NB4 (cell line): ENCODE data around the gene ALAD.
"Not testable (repeated sequence)": the region's sequence is repeated elsewhere in the genome, so short reads cannot be mapped to it uniquely, and the experiment has no call there.

ENCODE experiments used
- DNase-seq: peaks from one replicate; pipeline ENCODE4 v3.0.0; 2010; ENCODE audit warnings: low read depth
- H3K4me3 ChIP-seq: one replicate; pipeline ENCODE4 v1.5.1; 2011; ENCODE audit warnings: mild to moderate bottlenecking, low read depth, low read length, moderate library complexity
- CTCF ChIP-seq: IDR thresholded peaks from one replicate; pipeline ENCODE4 v1.5.1; 2012; ENCODE audit warnings: low read depth, low read length
- MAX ChIP-seq: IDR thresholded peaks from 2 replicates; pipeline ENCODE4 v1.6.1; 2011; ENCODE audit warnings: low read depth, low read length
- MYC ChIP-seq: IDR thresholded peaks from 2 replicates; pipeline ENCODE4 v1.6.1; 2011; ENCODE audit warnings: low read depth, low read length
- POLR2A ChIP-seq: IDR thresholded peaks from 2 replicates; pipeline ENCODE4 v1.6.1; 2011; ENCODE audit warnings: mild to moderate bottlenecking; ENCODE audit not compliant: insufficient read length; ENCODE audit errors: extremely low read depth

The ALAD gene

GRCh38 chr9:113406873-113407511, 5.9 kb upstream of the ALAD start:
- H3K4me3 ChIP-seq: not testable (repeated sequence)
- peak; percentile 80 for DNase-seq
- peak; percentile 74 for TF ChIP-seq CTCF

GRCh38 chr9:113406353-113406752, 5.3 kb upstream of the ALAD start:
- H3K4me3 ChIP-seq, DNase-seq: not testable (repeated sequence)

- H3K4me3 ChIP-seq: no peak overlapping the region
- DNase-seq: peak; percentile 82
- TF ChIP-seq CTCF (no peak), MAX (peak; percentile 39; the same call in 1 of the 2 replicates), POLR2A (no peak), MYC (peak; percentile 43; the same call in 1 of the 2 replicates)
Measured at GRCh38 chr9:113403646-113404045, 2.6 kb upstream of the ALAD start.

- DNase-seq: no peak
- TF ChIP-seq POLR2A (no peak), MYC (no peak), MAX (no peak), CTCF (no peak)
- no peak overlapping the region for H3K4me3 ChIP-seq
Measured at GRCh38 chr9:113399646-113400200, 1.4 kb downstream of the ALAD start.

GRCh38 chr9:113398796-113399195, 2.3 kb downstream of the ALAD start:
- H3K4me3 ChIP-seq: no peak overlapping the region
- TF ChIP-seq MAX (no peak), POLR2A (no peak), CTCF (no peak), MYC (no peak)
- no peak for DNase-seq

GRCh38 chr9:113397203-113397631, 3.9 kb downstream of the ALAD start:
- TF ChIP-seq CTCF (no peak), MYC (no peak), POLR2A (no peak), MAX (no peak)

More at GRCh38 chr9:113397203-113397631, 3.9 kb downstream of the ALAD start:
- no peak for DNase-seq
- no peak overlapping the region for H3K4me3 ChIP-seq
